RWPE1 (cell line): ENCODE data around the gene RBP4.
"Not testable (repeated sequence)": the region's sequence is repeated elsewhere in the genome, so short reads cannot be mapped to it uniquely, and the experiment has no call there.

Source experiments
- CTCF ChIA-PET: fragments of 350-600 bp; sonication (Branson Sonifier 250); formaldehyde crosslinking; extraction: SDS; loops from one replicate; lab custom pipeline; 2021; lab: Yijun Ruan, JAX
- POLR2A ChIA-PET: fragments of 400-600 bp; formaldehyde crosslinking; extraction: SDS; loops from one replicate; lab custom pipeline; 2020; ENCODE audit warnings: antibody characterized with exemption; ENCODE audit not compliant: low non-redundant PET; lab: Yijun Ruan, JAX
- DNase-seq: peaks from one replicate; pipeline ENCODE4 v3.0.0; 2012; ENCODE audit warnings: low spot score
- H3K27ac ChIP-seq: fragments of 450-650 bp; 2 replicates; pipeline ENCODE4 v1.5.1; 2017
- CTCF ChIP-seq: fragments of 450-650 bp; conservative IDR thresholded peaks from 2 replicates; pipeline ENCODE4 v1.5.1; 2017; ENCODE audit warnings: low read depth, mild to moderate bottlenecking

The RBP4 gene

GRCh38 chr10:93550606-93551005 lies 50.4 kb downstream of the RBP4 start:
- ChIA-PET POLR2A (no interaction called here), CTCF (interaction anchor here (0.6 to 0.7 kb wide), 3 partner anchors 22 to 431 kb away, joined by 3 to 5 read pairs (median 3); no protein-coding TSS in a partner anchor)
- TF ChIP-seq CTCF, result no peak
- H3K27ac ChIP-seq, result no peak overlapping the region
- DNase-seq, result no peak

DNA sequence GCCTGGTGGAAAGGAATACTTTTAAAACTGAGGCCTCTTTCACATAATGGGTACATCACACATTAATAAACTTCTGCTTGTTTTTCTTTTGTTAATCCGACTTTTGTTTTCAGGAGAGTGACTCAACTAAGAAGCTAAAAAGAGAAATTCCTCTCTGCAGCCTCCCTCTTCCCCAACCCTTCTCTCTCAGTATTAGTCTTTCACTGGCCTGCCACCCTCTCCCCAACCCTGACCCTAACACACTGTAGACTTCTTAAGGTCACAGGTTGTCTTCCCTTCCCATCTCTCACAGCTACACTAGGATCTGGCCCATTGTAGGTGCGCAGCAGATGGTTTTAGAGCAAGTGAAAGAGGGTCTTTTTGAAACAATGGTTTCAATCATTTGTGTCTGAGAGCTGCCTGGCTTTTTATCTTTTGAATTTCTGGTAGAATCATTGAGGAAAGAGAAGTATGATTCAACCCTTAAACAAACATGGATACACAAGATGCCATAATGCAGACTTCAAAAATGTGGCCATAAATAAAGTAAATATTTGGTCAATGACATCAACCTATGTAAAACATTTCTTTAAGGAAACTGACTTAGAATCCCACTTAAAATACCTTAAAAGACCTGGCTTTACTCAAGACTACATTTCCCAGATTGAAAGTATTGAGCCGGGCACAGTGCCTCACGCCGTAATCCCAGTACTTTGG lies 52.5 kb downstream of the RBP4 start:
- POLR2A ChIA-PET, result no interaction called here
- CTCF ChIA-PET, result no interaction called here

GRCh38 chr10:93547522-93547921 lies 53.5 kb downstream of the RBP4 start:
- no peak for TF ChIP-seq CTCF
- ChIA-PET CTCF (no interaction called here), POLR2A (no interaction called here)
- DNase-seq, result no peak
- no peak overlapping the region for H3K27ac ChIP-seq

More for the DNA sequence above, 52.5 kb downstream of the RBP4 start:
- no peak for DNase-seq
- TF ChIP-seq CTCF, result no peak
- no peak overlapping the region for H3K27ac ChIP-seq

DNA sequence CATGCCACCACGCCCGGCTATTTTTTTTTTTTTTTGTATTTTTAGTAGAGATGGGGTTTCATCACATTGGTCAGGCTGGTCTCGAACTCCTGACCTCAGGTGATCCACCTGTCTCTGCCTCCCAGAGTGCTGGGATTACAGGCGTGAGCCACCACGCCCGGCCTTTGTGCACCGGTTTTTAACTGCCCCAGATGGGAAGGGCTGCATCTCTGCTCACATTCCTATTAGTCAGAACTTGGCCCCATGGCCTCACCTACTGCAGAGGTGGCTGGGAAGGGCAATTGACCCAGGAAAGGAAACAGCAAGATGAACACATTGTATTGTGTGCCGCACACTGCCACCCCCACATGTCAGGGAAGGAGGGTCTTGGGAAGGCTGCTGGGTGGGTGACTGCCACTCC lies 54.0 kb downstream of the RBP4 start:
- CTCF ChIA-PET, H3K27ac ChIP-seq, POLR2A ChIA-PET, DNase-seq: not testable (repeated sequence)

GRCh38 chr10:93542358-93542791 lies 58.7 kb downstream of the RBP4 start:
- ChIA-PET POLR2A (no interaction called here), CTCF (interaction anchor here (0.7 kb wide), 3 partner anchors 12 to 1071 kb away, joined by 3 to 4 read pairs (median 3); no protein-coding TSS in a partner anchor)
- no peak for DNase-seq
- no peak overlapping the region for H3K27ac ChIP-seq
- no peak for TF ChIP-seq CTCF
